GM12891 (cell line): ENCODE measurements around the gene CCDC152.
"Not testable (repeated sequence)": the region's sequence is repeated elsewhere in the genome, so short reads cannot be mapped to it uniquely, and the experiment has no call there.

ENCODE experiments used
- DNase-seq: peaks from one replicate; pipeline ENCODE4 v3.0.0; 2011; ENCODE audit warnings: low spot score; ENCODE audit not compliant: insufficient read length
- FAIRE-seq: peaks from 2 replicates; lab custom pipeline; 2011; peaks lifted over from hg19 to GRCh38; lab: Jason Lieb, UNC
- PAX5 ChIP-seq: IDR thresholded peaks from 2 replicates; pipeline ENCODE4 v1.6.1; 2011; ENCODE audit warnings: low read length, moderate library complexity, mild to moderate bottlenecking; ENCODE audit not compliant: insufficient read depth, severe bottlenecking
- POLR2A ChIP-seq: IDR thresholded peaks from 2 replicates; pipeline ENCODE4 v1.6.1; 2011; ENCODE audit warnings: low read depth, low read length, control low read depth
- POLR2AphosphoS5 ChIP-seq: IDR thresholded peaks from 2 replicates; pipeline ENCODE4 v1.6.1; 2011; ENCODE audit warnings: low read depth, low read length, control low read depth
- POU2F2 ChIP-seq: IDR thresholded peaks from 2 replicates; pipeline ENCODE4 v1.6.1; 2011; ENCODE audit warnings: low read depth, mild to moderate bottlenecking, control low read depth, low read length, moderate library complexity
- SPI1 ChIP-seq: IDR thresholded peaks from 2 replicates; pipeline ENCODE4 v1.6.1; 2011; ENCODE audit warnings: low read depth, low read length, control low read depth
- TAF1 ChIP-seq: IDR thresholded peaks from 2 replicates; pipeline ENCODE4 v1.6.1; 2011; ENCODE audit warnings: low read depth, low read length, control low read depth

Gene CCDC152

DNA sequence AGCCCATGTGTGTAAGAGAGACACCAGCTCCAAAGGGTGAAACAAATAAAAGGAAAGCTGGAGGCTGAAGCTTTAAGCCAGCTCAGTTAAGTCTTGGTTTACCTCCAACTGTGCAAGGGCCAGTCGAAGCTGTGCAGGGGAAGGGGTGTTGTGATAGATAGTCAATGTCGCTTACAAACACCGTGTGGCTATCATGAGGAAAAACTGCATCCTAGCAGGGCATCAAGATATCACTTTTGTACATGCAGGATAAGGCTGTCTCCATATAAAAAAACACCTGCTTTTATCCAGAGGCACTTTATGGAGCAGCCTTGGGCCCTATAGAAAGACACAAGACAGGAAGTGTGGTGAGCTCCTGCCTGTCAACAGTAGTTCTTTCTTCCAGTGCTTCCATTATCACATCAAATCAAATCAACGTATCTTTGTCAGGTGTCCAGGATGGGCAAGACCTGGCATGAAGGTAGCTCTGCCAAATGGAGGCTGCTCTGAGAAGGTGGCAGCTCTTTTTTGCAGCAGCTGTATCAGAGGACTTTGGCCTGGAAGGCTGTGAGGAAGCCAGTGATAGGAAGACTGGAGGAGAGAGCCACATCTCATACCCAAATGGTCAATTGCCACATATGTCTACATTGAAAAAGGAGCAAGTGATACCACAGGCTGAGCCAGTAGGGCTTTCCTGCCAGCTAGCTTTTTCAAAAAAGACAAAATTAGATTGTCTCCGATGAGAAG, 84.4 kb downstream of the CCDC152 start:
- DNase-seq (no peak), FAIRE-seq (peak; percentile 23)
- no peak for TF ChIP-seq POU2F2
- TF ChIP-seq PAX5, result no peak
- no peak for TF ChIP-seq POLR2A

DNA sequence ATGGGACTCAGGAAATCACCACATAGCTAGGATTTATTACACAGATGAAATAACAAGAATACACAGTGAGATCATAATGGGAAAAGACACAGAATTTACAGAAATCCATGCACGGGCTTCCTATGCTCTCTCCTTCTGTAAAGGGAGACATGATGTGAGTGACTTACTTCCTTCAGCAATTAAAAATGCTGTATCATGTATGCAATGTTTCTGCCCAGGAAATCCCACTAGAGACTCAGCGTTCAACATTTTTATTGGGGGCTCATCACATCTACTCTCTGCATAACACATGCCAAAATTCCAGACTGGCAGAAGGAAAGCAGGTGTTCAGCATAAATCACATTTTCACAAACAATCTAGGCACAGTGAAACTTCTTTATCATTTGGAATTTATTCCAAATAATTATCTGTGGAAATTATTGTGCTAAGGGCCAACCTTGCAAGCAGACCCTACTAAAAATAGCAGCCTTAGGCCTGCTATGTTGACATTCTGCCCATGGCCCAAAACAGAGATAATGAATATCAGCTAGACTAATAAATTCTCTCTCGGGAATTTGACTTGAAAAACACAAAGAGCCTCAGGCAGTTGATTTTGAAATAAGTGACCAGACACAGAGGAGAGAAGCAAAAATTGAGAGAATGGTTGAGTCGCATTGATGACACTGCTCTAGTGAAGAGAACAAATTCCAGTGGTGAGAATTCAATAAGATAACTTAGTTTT, 86.5 kb downstream of the CCDC152 start:
- no peak for TF ChIP-seq POLR2A
- DNase-seq, result no peak

DNA sequence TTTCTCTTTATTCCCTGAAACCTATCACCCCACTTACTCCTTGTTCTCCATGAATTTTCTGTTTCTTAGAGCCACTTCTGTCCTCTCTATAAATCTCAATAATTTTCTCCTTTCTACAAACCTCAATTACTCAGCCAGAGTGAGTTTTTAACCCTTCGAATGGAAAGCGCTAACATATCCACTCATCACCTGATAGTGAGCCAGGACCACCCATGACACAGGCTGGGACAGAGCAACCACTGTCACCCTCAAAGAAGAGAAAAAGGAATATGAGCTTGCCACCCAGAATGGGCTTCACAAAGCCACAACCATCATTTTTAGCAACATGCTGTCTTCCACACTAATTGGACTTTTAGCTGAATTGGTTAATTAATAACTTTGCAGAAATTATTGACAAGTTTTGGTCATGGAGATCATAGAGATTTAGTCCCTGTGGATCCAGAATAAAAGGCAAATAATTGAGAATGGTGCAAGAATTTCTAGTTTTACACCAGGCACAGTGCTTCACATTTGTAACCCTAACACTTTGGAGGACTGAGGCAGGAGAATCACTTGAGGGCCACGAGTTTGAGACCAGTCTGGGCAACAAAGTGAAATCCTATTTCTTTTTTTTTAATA, 87.2 kb downstream of the CCDC152 start:
- no peak for DNase-seq
- TF ChIP-seq SPI1, result no peak
- no peak for TF ChIP-seq POU2F2
- TF ChIP-seq POLR2AphosphoS5, result no peak
- no peak for TF ChIP-seq PAX5
- TF ChIP-seq POLR2A, result no peak
- no peak for TF ChIP-seq TAF1
- no peak for FAIRE-seq

More for the DNA sequence above, 86.5 kb downstream of the CCDC152 start:
- no peak for FAIRE-seq

DNA sequence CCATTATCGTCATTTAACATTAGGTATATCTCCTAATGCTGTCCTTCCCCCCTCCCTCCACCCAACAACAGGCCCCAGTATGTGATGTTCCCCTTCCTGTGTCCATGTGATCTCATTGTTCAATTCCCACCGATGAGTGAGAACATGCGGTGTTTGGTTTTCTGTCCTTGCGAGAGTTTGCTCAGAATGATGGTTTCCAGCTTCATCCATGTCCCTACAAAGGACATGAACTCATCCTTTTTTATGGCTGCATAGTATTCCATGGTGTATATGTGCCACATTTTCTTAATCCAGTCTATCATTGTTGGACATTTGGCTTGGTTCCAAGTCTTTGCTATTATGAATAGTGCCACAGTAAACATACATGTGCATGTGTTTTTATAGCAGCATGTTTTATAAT, 87.8 kb downstream of the CCDC152 start:
- not testable (repeated sequence) for FAIRE-seq, DNase-seq

DNA sequence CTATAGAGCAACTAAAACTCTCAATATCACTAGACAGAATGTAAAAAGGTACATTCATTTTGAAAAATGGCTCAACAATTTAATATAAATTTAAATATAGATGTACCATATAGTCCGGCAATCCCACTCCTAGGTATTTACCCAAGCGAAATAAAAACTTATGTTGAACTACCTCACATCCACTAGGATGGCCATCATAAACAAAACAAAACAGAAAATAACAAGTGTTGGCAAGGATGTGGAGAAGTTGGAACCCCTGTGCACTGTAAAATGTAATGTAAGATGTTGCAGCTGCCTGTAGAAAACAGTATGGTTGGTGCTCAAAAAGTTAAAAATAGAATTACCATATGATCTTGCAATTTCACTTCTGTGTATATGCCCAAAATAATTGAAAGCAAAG, 91.9 kb downstream of the CCDC152 start:
- no peak for DNase-seq
- no peak for FAIRE-seq

DNA sequence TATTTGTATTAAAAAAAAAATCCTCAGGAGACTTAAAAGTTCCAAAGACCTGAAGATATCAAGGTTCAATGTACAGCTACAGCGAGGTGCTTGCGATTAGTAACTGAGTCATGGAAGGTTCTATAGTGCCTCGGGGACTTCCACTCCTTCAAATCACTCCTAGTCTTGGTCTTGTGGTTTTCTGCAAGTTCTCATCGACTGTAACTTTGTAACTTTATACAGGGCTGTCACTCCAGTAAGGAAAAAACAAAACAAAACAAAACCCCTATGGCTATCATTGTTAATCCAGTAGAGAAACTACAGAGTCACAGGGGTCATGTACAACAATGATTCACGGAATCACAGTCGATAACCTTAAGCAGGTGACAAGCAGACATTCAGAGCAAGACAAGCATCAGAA, 94.9 kb downstream of the CCDC152 start:
- TF ChIP-seq POU2F2 (no peak), POLR2AphosphoS5 (no peak), SPI1 (no peak), TAF1 (no peak), PAX5 (no peak), POLR2A (no peak)
- DNase-seq (no peak), FAIRE-seq (no peak)

More for the DNA sequence above, 91.9 kb downstream of the CCDC152 start:
- no peak for TF ChIP-seq POU2F2
- no peak for TF ChIP-seq TAF1
- TF ChIP-seq SPI1, result no peak
- no peak for TF ChIP-seq PAX5
- no peak for TF ChIP-seq POLR2A
- no peak for TF ChIP-seq POLR2AphosphoS5
